GM12864 (cell line): ENCODE results near the gene ENG.

Experiments used
- DNase-seq: peaks from one replicate; pipeline ENCODE4 v3.0.0-alpha.2; 2011; ENCODE audit warnings: low read depth
- H3K4me3 ChIP-seq: 2 replicates; pipeline ENCODE4 v1.5.1; 2011; ENCODE audit warnings: mild to moderate bottlenecking, low read depth, low read length, control low read depth
- CTCF ChIP-seq: IDR thresholded peaks from 2 replicates; pipeline ENCODE4 v1.5.1; 2011; ENCODE audit warnings: low read depth, mild to moderate bottlenecking, moderate library complexity, low read length, control low read depth, inconsistent platforms; ENCODE audit errors: missing control alignments

Gene ENG

GRCh38 chr9:127817881-127818434 lies 36.5 kb downstream of the ENG start:
- no peak for TF ChIP-seq CTCF
- no peak overlapping the region for H3K4me3 ChIP-seq
- DNase-seq: no peak

- no peak for TF ChIP-seq CTCF
- no peak overlapping the region for H3K4me3 ChIP-seq
- DNase-seq: no peak
Observed at GRCh38 chr9:127816728-127817127, 37.7 kb downstream of the ENG start.

GRCh38 chr9:127816362-127816725 lies 38.1 kb downstream of the ENG start:
- H3K4me3 ChIP-seq: no peak overlapping the region
- no peak for TF ChIP-seq CTCF
- no peak for DNase-seq

GRCh38 chr9:127815512-127816361 lies 38.7 kb downstream of the ENG start:
- no peak for DNase-seq
- TF ChIP-seq CTCF: no peak
- no peak overlapping the region for H3K4me3 ChIP-seq

- H3K4me3 ChIP-seq: no peak overlapping the region
- no peak for TF ChIP-seq CTCF
- DNase-seq: no peak
Observed at GRCh38 chr9:127814619-127815511, 39.6 kb downstream of the ENG start.

GRCh38 chr9:127813686-127814226 lies 40.7 kb downstream of the ENG start:
- DNase-seq: no peak
- H3K4me3 ChIP-seq: no peak overlapping the region
- TF ChIP-seq CTCF: no peak
